ENCODE measurements around the gene ACE2. TPM values are rescaled to one million over a fixed set of nuclear protein-coding genes. Genes with fewer than 3 reads are reported as not detected.

ACE2 gene
- total and polyA plus RNA-seq, 2 of the 8 experiments (the other 6 are each of a cell fraction or from before 2014, with no cell fraction given): 0.06 TPM; not detected in 1

DNA sequence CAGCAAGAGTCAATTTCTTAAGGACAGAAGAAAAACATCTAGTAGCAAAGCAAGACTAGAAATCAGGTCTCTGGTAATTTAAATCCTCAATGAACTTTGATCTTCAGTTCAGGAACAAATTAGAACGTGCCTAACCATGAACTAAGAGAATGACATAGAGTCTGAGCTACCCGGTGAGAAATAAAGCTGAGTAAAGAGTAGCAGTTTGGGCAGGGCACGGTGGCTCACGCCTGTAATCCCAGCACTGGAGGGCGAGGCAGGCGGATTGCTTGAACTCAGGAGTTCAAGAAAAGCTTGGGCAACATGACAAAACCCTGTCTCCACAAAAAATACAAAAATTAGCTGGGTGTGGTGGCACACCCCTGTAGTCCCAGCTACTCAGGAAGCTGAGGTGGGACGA, 37.7 kb downstream of the ACE2 start:
- no peak overlapping the region for H4K8ac ChIP-seq (ENCODE audit: extremely low read depth, insufficient read depth, low read length)
- no peak overlapping the region for H3K4ac ChIP-seq (replicated peaks; ENCODE audit: insufficient read length, low read depth, low read length)
- ChIA-PET POLR2A (ENCODE audit: partially characterized antibody) (no interaction called here), CTCF (ENCODE audit: partially characterized antibody) (interaction anchor here (0.8 kb wide), 1 partner anchor 181 kb away, joined by 3 read pairs; no protein-coding TSS in a partner anchor)
- H2BK5ac ChIP-seq (ENCODE audit: low read depth, low read length): no peak overlapping the region
- 0 out of 7 replicates have a peak, but pooled peaks cover 0 to 3% (median 0%) of the 10 kb centered on the region in 4 experiments for H3K4me1 ChIP-seq (replicated peaks in 1 of 4; ENCODE audit: control insufficient read depth in 3 of 4, insufficient read depth in 4 of 4, low read length in 3 of 4)
- DNase-seq (ENCODE audit: low read depth in 1 of 2, low spot score in 2 of 2): no peak
- H2BK15ac ChIP-seq (ENCODE audit: low read length): no peak overlapping the region
- H4K5ac ChIP-seq (ENCODE audit: insufficient read length, low read depth, low read length): no peak overlapping the region
- no peak overlapping the region for H3K4me2 ChIP-seq (ENCODE audit: insufficient read depth in 1 of 2, low read depth in 2 of 2, low read length in 2 of 2)
- H2BK120ac ChIP-seq (replicated peaks; ENCODE audit: low read depth, low read length): no peak overlapping the region
- H2BK20ac ChIP-seq (ENCODE audit: low read length): no peak overlapping the region
- no peaks in the 10 kb centered on the region for H3K79me2 ChIP-seq (ENCODE audit: control insufficient read depth in 1 of 2, insufficient read depth in 2 of 2, low read length in 2 of 2)
- H3K23me2 ChIP-seq (ENCODE audit: low read depth, low read length): no peaks in the 10 kb centered on the region
- no peak overlapping the region for H3K56ac ChIP-seq (replicated peaks; ENCODE audit: insufficient read length, low read depth, low read length)
- no peak overlapping the region for H3K14ac ChIP-seq (ENCODE audit: insufficient read length)
- H4K91ac ChIP-seq (replicated peaks; ENCODE audit: insufficient read length, low read length): no peak overlapping the region
- no peaks in the 10 kb centered on the region for H3K9me3 ChIP-seq (ENCODE audit: insufficient read depth in 2 of 2, low read depth in 1 of 2, low read length in 1 of 2)
- no peaks in the 10 kb centered on the region for H4K20me1 ChIP-seq (replicated peaks in 1 of 2; ENCODE audit: control insufficient read depth in 1 of 2, insufficient read depth in 2 of 2, low read length in 2 of 2)
- no peak overlapping the region for H3K18ac ChIP-seq (ENCODE audit: extremely low read depth, low read length)
- no peak for FAIRE-seq
- H2AFZ ChIP-seq (ENCODE audit: low read length): no peak overlapping the region
- no peaks in the 10 kb centered on the region for H3K79me1 ChIP-seq (ENCODE audit: low read depth, low read length)
- H3K36me3 ChIP-seq (ENCODE audit: control insufficient read depth in 2 of 4, insufficient read depth in 4 of 4, low read length in 3 of 4): no peaks in the 10 kb centered on the region
- no peak overlapping the region for H3K23ac ChIP-seq (ENCODE audit: insufficient read length)
- H3K27me3 ChIP-seq (replicated peaks in 1 of 4; ENCODE audit: control insufficient read depth in 3 of 4, extremely low read depth in 1 of 4, insufficient read depth in 3 of 4, low read length in 3 of 4): no peaks in the 10 kb centered on the region
- WGBS, 2 experiments (ENCODE audit: extremely low coverage in 1 of 2, insufficient coverage in 1 of 2, insufficient read length in 1 of 2, insufficient replicate concordance in 2 of 2, low coverage in 1 of 2, low lambda C conversion rate in 2 of 2, missing lambda C conversion rate in 1 of 2): 75% methylated on average over 5 of the region's 7 CpGs; no CpG with 5 or more reads in 1 of the 2 experiments
- no peak overlapping the region for H2AK5ac ChIP-seq (ENCODE audit: low read depth, low read length)
- H3K9ac ChIP-seq (replicated peaks in 1 of 4; ENCODE audit: extremely low read depth in 1 of 4, low read depth in 3 of 4, low read length in 3 of 4): no peak overlapping the region
- no peak overlapping the region for H3K27ac ChIP-seq (ENCODE audit: low read depth, low read length)
- TF ChIP-seq MAFK (IDR thresholded peaks at IDR 0.05; ENCODE audit: low read depth, low read length) (no peak), ASH2L (IDR thresholded peaks at IDR 0.05; ENCODE audit: low read length) (no peak), SRF (IDR thresholded peaks at IDR 0.05; ENCODE audit: low read depth, low read length) (no peak), CREB1 (IDR thresholded peaks at IDR 0.05) (no peak), BACH1 (IDR thresholded peaks at IDR 0.05; ENCODE audit: low read length) (no peak)
- no peak overlapping the region for H2BK12ac ChIP-seq (ENCODE audit: low read depth, low read length)
- H3K4me3 ChIP-seq (ENCODE audit: extremely low read depth in 1 of 4, insufficient read depth in 2 of 4, low read depth in 3 of 4, low read length in 4 of 4): no peak overlapping the region
